ENCODE measurements around the gene COL19A1.

COL19A1 gene

DNA sequence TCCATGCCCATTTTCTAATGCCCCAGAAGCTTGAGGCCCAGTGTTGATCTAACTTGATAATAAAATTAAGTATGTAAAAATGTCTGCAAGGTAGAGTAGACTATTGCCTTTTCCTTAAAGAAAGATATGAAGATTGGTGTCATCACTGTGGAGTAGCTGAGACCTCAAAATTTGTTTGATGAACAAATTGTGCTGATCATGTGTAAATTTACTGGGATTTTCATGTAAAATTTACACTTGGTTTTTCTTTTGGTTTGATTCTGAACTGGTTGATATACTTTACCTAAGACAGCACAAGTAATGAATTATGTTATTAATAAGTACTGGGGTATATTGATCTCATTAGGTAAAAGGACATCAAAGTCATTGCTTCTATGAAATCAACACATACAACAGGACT, 207.3 kb downstream of the COL19A1 start:
- no peak for DNase-seq

DNA sequence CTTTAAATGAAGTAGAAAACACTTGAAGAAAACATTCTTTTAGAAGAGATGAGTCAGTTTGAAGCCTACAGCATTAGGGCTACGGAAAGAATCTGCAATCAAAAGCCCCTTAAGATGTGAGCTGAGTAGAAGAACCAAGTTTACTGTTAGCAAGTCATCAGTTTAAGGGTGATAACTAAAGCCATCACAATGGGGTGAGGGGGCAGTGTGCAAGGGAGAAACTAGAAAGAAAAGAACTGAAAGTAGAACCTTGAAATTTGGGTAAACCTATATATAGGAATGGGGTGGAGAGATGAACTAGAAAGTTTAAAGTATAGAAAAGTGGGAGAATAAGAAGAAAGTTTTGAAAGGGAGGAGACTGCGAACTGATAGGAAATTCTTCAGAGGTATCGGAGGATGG, 212.9 kb downstream of the COL19A1 start:
- no peak for DNase-seq

DNA sequence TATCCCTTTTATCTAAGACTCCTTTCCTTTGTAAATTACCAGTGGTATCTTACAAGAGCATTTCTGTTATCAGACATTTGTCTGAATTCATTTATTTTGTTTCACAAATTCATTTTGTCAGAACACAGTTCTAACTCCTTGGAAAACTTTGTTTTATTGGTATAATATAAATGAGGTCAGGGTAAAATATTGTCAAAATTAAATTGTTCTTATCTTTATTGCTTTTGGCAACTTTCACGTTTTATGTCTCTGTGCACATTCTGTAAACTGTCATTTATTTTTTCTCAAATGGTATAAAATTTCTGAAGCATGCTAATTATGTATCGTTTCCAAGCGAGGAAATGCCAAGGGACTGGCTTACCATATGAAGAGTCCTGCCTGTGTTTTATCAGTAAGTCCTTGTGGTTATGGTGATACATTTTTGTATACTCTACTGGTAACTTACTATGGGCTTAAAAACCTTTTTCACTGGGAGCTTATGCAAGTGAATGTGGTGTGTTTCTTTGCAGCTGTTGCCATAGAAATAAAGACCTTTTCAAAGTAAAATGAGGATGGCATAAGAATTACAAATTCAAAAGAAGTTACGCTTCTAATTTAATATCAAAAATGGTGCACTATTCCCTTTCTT, 214.2 kb downstream of the COL19A1 start:
- no peak for DNase-seq

DNA sequence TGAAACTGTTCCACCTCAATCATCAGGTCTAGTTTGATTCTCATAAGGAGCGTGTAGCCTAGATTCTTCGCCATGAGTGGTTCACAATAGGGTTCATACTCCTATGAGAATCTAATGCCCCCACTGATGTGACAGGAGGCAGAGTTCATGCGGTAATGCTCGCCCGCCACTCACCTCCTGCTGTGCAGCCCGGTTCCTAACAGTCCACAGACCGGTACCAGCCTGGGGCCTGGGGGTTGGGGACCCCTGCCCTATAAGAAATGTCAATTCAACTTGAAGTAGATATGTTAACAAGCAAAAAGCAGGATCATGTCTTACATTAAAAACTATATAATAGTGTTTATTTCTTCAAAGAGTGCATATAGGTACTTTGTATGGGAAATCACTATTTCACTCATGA, 216.5 kb downstream of the COL19A1 start:
- DNase-seq = no peak

DNA sequence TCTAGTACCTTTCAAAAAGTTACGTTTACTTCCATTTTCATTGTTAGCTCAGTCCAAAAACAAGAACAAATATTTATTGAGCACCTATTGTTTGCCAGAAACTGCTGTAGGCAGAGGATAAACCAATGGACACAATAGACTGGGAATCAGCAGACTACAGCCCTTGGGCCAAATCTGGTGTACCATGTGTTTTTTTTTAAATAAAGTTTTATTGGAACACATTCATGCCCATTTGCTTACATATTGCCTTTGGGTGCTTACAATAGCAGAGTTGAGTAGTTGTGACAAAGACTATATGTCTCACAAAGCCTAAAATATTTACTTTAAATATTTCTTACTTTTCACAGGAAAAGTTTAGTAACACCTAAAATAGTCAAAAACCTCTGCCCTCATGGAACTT, 220.4 kb downstream of the COL19A1 start:
- no peak for DNase-seq

DNA sequence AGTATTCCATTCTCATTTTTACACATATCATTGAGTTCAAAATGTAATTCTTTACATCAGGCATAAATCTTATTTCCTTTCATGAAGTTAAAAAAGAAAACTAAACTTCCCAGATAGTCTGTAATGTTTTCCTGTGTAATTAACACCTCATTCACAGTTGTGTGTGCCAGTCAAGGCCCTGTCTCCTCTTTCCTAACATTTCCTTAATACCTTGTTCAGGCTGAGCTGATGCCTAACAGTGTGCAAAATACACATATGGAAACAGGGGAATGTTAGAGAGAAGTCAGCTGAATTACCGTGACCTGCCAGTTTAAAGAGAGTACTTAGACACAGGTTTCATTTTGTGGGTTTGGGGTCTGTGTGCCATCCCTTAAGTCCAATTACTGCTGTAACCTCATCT, 227.8 kb downstream of the COL19A1 start:
- DNase-seq = no peak

DNA sequence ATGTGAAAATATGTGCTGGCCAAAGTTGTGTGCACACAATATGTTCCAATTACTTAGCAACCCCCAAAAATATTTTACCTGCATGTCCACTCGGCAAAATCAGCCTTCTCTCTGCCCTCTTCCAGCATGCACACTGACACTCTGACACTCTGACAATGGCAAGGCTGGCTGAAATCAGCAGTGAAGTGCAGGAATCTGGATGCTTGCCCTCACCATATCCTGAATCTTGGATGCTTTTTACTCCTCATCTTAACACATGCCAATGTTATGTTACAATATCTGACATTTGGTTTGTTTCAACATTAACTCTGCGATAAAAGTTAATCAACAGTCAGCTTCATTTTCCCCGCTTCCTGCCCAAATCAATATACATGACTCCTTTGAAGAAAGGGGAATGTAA, 233.4 kb downstream of the COL19A1 start:
- DNase-seq = no peak

DNA sequence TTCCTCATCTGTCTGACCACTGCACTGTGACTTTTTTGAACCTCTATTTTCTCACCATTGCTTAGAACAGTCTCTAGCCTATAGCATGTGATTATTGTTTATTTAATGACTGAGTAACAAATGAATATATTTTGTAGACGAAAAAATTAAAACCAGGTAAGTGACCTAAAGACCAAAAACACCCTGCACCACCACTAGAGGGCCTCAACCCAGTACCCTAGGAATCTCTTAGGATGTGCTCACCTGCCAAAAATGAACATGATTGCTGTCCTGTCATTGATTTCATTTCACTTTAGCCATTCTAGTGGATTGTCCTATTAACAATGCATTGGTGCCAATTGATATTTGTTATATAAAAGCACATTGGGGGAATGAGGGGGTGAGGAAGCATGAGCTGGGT, 237.4 kb downstream of the COL19A1 start:
- no peak for DNase-seq

DNA sequence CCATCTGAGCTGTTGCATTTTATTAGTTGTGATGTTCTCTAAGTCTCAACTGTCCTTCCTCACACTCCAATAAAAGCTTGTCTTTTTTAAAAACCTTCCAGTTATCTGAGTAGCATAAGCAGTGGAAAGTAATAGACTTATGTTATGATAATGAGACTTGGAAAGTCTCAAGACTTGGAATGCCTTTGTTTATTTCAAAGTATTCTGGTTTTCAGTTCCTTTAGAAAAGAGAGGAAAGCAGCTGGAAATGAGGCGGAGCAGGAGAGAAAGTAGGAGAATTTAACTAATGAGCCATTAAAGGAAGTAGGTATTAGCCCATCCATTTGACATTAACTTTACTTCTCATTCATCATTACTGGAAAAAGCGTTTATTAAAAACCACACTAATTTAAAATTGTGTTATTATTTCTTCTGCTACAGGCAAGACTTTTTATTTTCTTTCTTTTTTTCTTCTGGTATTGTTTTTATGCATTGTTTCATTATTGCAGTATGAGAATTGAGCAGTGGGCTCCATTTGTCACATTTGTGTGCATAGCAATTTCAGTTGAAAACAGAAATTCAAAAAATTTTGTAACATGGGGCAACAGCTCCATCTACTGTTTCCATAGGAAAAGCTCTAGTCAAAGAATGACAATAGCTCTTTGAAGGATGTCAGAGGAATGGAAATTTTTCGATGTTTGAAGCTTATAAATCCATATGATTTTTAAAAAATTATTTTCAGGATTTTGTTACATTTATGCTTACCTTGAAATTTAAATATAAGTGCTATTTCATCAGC, 241.7 kb downstream of the COL19A1 start:
- no peak for DNase-seq

DNA sequence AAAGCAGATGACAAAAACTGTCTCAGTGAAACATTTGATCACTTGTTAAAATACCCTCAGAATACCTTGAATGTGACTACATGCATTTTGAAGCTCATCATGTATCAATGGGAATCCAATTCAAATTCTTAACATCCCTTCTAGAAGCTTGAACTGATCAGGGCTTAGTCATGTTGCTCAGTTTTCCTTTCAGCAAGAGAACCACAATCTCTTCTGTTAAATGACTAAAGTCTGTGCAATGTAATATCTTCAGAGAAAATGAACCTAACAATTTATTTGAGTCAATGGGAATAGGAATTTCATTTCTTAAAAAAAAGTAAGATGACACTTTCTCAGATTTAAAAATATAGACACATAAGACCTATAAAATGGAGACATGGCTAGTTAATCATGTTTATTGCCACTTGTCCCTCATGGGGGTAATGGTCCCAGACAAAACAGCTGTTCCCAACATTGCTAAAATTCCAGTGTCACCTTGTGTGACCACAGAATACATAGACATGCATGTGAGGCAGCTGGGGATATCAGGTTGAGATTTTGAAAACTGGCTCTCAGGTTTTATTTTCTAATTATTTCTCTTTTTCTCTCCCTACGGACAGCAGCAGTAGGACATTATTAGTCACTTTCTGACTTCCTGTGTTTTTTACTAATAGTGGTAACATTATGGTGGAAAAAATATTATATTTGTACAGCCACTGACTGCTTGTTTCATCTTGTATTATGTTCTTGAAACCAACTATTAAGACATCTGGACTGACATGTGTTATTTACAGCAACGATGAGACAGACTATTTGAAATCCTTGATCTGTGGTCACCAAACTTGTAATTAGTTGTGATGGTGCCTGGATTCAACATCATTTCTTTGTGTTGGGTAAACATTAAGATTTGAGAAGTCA, 244.0 kb downstream of the COL19A1 start:
- no peak for DNase-seq

DNA sequence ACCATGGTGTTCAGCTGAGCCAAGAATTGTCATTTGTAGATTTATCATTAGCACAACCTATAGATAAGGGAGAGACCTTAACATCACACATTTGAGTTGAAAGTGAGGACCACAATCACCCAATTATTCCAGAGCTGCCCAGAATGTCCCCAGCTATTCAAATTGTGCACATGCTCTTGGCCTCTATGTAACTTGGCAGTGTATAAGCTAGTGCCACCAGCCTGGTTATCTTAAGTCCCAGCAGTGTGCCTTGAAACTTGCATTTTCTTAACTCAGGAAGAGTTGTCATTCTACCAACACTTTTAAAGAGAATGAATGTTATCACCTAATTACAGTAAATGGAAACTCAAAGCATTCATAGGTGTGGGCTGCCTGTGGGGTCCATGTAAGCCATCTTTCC, 245.4 kb downstream of the COL19A1 start:
- DNase-seq = no peak

DNA sequence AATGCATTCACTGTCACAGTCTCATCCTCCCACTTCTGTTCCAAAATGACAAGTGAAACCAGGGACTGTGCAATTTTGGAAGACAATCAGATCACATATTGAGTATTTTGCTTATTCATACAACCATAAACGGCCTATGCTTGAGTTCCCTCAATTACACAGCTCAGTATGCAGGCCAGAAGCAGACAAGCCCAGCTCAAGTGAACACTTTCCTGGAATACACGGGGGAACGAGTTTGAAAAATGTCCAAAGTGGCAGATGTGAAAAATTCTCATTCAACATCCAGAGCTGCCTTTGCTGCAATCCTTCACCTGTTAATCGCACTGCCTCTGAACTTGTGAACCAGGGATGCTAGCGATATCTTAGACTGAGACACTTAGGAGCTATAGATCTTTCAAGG, 246.4 kb downstream of the COL19A1 start:
- DNase-seq = no peak

DNA sequence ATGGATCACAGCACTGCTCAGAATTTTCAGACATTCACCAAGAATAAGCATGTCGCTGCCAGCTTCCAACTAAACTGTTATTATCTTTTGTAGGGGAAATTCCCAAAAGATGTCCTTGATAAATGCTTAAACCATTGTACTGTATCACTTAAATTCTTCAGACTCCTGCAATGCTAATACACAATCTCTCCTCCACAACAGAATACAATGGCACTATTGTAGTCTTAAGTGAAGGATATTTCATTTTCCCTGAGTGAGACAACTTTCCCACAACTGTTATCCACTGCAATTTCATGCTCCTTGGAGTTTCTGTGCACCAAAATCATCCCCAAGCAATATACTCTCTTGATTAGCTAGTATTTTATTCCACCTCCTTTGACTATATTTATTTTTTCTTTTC, 246.8 kb downstream of the COL19A1 start:
- DNase-seq = no peak

DNA sequence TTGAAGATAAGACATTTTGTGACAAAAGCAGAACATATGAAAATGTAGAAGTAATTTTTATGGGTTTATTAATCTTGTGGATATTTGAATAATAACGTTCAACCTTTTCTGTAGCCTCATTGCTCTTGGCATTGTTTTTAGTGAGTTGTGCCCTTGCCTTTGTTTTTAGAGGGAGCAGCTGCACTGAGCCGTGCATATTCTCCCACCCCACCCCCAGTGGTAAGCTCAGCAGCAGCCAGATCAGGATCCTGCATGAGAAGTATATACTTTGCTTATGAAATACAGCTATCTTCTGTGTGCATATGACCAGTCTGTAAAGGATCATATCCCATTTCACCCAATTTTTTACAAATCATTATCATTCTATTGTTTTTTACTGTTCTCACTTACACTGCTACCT, 252.3 kb downstream of the COL19A1 start:
- no peak for DNase-seq

DNA sequence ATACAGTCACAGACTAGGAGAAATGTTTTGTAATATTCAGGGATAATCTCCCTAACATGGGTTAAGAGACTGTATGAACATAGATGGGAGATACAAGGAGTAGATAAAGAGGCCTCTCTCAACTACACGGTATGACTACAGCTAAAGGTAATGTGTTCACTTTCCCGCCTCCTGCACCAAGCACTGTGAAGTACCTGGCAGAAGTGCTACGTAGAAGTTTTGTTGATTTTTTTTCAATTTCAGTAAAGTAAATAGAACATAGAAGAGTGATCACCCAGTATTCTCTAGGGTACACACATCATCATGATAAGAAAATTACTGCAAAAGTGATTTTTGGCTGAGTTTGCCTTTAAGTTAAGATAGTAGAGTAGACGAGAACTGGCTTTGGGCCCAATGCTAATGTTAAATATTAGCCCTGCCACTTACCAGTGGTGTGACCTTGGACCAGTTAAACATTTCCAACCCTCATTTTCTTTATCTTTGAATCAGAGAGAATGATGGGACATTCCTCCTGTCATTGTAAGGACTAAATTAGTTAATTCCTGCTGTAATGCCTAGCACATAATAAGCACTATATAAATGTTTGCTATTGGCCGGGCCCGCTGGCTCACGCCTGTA, 253.0 kb downstream of the COL19A1 start:
- no peak for DNase-seq

DNA sequence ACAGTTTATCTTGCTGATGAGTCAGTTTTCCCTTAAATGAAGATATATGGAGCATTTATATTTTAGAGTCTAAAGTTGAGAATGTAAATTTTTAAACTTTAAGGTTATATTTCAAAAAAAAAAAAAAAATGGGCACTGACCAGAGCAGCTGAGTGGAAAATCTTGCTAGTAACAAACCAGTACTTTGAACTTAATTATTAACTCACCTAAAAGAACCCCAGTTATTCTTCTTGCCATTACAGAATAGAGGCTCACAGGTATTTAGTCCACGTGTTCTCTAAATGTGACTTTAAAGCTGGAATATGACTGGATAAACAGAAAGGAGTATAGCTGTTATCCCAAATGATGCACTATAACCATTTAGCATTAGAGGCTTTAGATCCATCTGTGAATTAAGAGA, 258.1 kb downstream of the COL19A1 start:
- no peak for DNase-seq

DNA sequence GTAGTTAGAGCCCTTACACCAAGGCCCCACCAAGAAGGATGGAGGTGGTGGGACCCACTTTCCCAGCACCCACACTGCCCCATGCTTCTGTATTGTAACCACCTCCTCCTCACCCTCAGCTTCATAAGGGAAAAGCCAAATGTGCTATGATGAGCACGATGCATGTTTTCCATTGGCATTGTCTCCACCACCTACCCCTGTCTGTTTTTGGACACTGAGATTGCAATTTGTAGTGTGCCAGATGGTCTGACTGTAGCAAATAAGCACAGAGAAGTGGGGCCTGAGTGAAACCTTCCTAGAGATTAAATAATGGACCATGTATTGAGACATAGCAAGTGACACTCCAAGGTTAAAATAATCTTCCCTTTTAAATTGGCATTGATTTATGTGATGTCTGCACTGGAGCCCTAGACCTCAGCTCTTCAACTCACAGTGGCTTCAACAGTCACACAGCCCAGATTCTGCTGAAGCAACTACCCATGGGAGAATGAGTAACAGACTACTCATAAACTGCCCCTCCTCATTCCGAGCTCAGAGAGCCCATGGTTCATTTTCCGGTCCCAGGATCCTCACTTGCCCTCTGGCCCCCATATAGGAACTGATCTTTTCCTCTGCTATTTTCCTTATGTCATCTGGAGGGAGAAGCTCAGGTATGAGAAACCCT, 258.7 kb downstream of the COL19A1 start:
- no peak for DNase-seq

DNA sequence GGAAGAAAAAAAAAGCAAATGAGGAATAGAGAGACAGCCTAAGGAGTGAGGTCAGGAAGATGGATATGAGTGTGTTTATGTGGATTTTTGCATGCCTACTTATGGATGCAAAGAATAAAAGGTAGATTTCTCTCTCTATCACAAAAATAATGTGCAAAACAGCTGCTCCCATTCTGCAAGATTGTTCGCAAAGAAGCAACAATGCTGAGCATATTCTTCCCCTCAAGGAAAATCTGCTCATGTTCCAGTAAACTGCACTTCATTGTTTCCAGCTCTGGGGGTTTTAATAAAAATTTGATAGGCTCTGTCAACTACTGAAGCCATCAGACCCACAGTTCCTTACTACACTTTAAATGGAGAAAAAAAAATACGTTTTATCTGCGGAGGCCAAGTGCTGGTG, 259.2 kb downstream of the COL19A1 start:
- DNase-seq = no peak

DNA sequence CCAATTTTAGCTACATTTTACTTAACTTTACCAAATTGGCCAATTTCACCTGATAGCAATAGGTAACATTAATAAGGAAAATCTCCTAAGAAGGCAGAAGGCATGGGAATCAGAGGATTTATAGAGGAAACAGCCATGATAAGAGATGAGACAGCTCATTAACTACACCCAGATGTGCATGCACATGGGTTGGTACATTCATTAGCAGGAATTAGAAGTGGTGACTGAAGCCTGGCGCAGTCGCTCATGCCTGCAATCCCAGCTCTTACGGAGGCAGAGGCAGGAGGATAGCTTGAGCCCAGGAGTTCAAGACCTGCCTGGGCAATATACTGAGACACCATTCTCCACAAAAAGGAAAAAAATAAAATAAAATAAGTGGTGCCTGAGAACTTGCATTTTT, 263.0 kb downstream of the COL19A1 start:
- no peak for DNase-seq

DNA sequence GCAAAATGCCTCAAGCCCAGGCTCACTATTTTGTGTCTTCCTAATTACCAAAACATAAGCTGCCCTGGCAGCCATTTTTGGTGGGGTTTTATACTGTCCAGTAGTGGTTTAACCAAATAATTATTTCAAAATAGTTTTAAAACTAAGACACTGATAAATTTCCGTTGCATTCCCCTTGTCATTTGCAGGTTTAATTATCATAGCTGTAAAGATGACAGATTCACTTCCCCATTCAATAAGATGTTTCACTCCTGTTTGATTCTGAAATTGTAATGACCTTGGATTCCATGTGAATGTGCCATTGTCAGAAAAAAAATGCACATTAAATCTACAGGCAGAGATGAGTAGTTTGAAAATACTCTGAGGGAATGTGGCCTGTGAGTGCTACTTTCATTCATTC, 264.5 kb downstream of the COL19A1 start:
- no peak for DNase-seq

DNA sequence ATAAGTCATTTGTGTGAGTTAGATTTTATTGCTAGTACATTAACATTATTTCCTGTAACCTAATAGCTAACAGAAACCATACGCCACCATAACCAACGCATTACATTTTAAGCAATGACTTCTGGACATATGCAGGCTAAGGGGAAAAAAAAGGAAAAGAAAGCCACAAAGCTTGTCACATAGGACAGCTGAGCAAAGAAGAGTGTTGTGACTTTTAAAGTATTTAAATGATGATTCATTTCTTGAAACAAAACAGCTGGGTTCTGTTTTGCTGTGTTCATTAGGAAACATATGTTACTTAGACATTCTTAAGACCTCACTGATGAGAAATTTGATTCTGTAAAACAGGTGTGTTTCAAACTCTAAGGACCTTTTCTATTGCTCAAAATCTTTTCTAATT, 265.2 kb downstream of the COL19A1 start:
- no peak for DNase-seq

DNA sequence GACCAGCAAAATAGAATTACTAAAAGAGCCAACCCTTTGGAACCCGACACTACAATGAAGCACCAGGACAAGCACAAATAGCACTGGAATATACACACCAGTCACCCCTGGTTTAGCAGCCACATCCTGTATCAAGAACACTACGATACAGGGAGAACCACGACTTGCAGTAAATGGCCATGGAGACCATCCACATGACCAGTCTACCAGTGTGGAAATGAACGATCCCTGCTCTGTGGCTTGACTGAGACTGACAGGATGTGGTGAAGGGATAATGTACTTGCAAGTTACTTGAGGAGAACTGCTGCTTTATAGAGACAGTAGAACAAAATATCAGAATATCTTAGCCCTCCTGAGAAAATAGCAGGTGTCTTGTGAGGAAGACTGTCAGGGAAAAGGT, 266.9 kb downstream of the COL19A1 start:
- DNase-seq = no peak

DNA sequence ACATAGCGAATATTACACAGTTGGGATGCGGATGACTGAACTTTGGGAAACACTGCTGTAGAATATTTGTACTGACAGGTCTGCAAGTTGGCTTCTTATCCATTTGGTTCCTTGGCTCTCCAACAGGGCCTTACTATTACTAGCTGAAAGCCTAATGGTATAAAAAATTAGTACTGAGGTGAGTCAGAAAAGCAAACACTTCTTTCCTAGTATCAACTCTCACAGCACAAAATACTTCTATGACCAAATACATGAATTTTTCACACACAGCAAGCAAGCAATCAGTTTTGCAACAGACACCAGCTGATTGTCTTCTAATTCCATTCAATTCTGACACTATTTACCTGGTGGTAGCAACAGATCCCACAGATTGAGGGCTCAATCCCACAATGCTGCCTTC, 268.2 kb downstream of the COL19A1 start:
- DNase-seq = no peak

Data from activated T-cell treated with anti-CD3 and anti-CD28 coated beads for 4 hours (primary cell).